Keratinocyte (primary cell): Measurements from ENCODE around the gene SH2D3C. TPM values are rescaled to one million over a fixed set of nuclear protein-coding genes. Genes with fewer than 3 reads are reported as not detected.

ENCODE experiments used
- DNase-seq: peaks from one replicate; pipeline ENCODE4 v3.0.0-alpha.2; 2011; ENCODE audit warnings: low read depth, missing footprints, low spot score
- FAIRE-seq: peaks from 2 replicates; lab custom pipeline; 2011; peaks lifted over from hg19 to GRCh38; lab: Jason Lieb, UNC
- H2AFZ ChIP-seq: 2 replicates; pipeline ENCODE4 v1.6.0; 2012; ENCODE audit warnings: low read length, control low read depth, inconsistent platforms; ENCODE audit not compliant: control insufficient read depth
- H3K27ac ChIP-seq: 2 replicates; pipeline ENCODE4 v1.5.1; 2011; ENCODE audit warnings: low read length; ENCODE audit not compliant: control insufficient read depth, insufficient read depth
- H3K27me3 ChIP-seq: 3 replicates; pipeline ENCODE4 v1.6.0; 2011; ENCODE audit warnings: low read length; ENCODE audit not compliant: control insufficient read depth, insufficient read depth; ENCODE audit errors: extremely low read depth
- H3K36me3 ChIP-seq, 2 experiments: 2 replicates in 1 of 2; 3 replicates in 1 of 2; pipeline ENCODE4 v1.5.1; 2011; ENCODE audit warnings: low read length in 2 of 2, mild to moderate bottlenecking in 1 of 2; ENCODE audit not compliant: control insufficient read depth in 2 of 2, insufficient read depth in 2 of 2; ENCODE audit errors: extremely low read depth in 1 of 2
- H3K4me1 ChIP-seq: 3 replicates; pipeline ENCODE4 v1.5.1; 2011; ENCODE audit warnings: low read length; ENCODE audit not compliant: control insufficient read depth, insufficient read depth; ENCODE audit errors: extremely low read depth
- H3K4me2 ChIP-seq: 3 replicates; pipeline ENCODE4 v1.6.0; 2011; ENCODE audit warnings: low read depth, low read length; ENCODE audit not compliant: control insufficient read depth, insufficient read depth; ENCODE audit errors: extremely low read depth
- H3K4me3 ChIP-seq, 3 experiments: fragments of 200-600 bp in 1 of 3; sonication (generic) in 1 of 3; 2 replicates in 2 of 3; 3 replicates in 1 of 3; pipeline ENCODE4 v1.5.1; 2011 to 2016; ENCODE audit warnings: low read length in 3 of 3, mild to moderate bottlenecking in 3 of 3, control low read depth in 2 of 3, inconsistent platforms in 1 of 3, low read depth in 1 of 3, mixed read lengths in 1 of 3, mixed run types in 1 of 3, moderate library complexity in 1 of 3; ENCODE audit not compliant: control insufficient read depth in 2 of 3, insufficient read depth in 2 of 3; ENCODE audit errors: extremely low read depth in 1 of 3
- H3K79me2 ChIP-seq: 2 replicates; pipeline ENCODE4 v1.6.0; 2012; ENCODE audit warnings: low read length; ENCODE audit not compliant: control insufficient read depth, insufficient read depth
- H3K9ac ChIP-seq: 3 replicates; pipeline ENCODE4 v1.6.0; 2011; ENCODE audit warnings: low read length; ENCODE audit not compliant: control insufficient read depth, insufficient read depth; ENCODE audit errors: extremely low read depth
- H3K9me1 ChIP-seq: 3 replicates; pipeline ENCODE4 v1.6.0; 2011; ENCODE audit warnings: low read length; ENCODE audit not compliant: control insufficient read depth, insufficient read depth; ENCODE audit errors: extremely low read depth
- H3K9me3 ChIP-seq: 2 replicates; pipeline ENCODE4 v1.5.1; 2012; ENCODE audit warnings: low read depth, low read length; ENCODE audit not compliant: control insufficient read depth
- H4K20me1 ChIP-seq: 3 replicates; pipeline ENCODE4 v1.6.0; 2011; ENCODE audit warnings: low read length; ENCODE audit not compliant: control insufficient read depth, insufficient read depth; ENCODE audit errors: extremely low read depth
- CTCF ChIP-seq, 3 experiments: IDR thresholded peaks in 1 of 3; conservative IDR thresholded peaks in 1 of 3; optimal IDR thresholded peaks in 1 of 3; 2 replicates in 2 of 3; 3 replicates in 1 of 3; pipeline versions ENCODE3 to v1.5.1; 2011; ENCODE audit warnings: low read length in 3 of 3, mild to moderate bottlenecking in 3 of 3, moderate library complexity in 2 of 3, control low read depth in 1 of 3, inconsistent platforms in 1 of 3; ENCODE audit not compliant: insufficient read depth in 2 of 3; ENCODE audit errors: extremely low read depth in 1 of 3
- EZH2 ChIP-seq: IDR thresholded peaks from one replicate; pipeline ENCODE4 v1.6.1; 2012; ENCODE audit warnings: inconsistent platforms, mild to moderate bottlenecking, low read length, moderate library complexity
- dilution Hi-C: fragments of 300-500 bp; cut with MboI; formaldehyde crosslinking; loops from one replicate; pipeline ENCODE4 v1.7.0; 2020; ENCODE audit warnings: low sequenced_read_pairs; ENCODE audit not compliant: extremely low pct_ligation_motif_present
- polyA plus RNA-seq, 5 experiments: library from polyadenylated mRNA; depleted of rRNA in 3 of 5; stranded (reverse) in 3 of 5; stranded (forward) in 1 of 5; unstranded in 1 of 5; fragments of >200 nt; gene quantifications; 1 replicate in 1 of 5; 2 replicates in 3 of 5; 3 replicates in 1 of 5; pipeline versions ENCODE4 v1.2.1 to v1.2.3, GENCODE V29; 2011 to 2012; ENCODE audit warnings: missing spikeins in 2 of 5, low read depth in 1 of 5, low replicate concordance in 1 of 5

SH2D3C gene
- polyA plus RNA-seq, 1 donor (not counting 4 experiments of a cell fraction or from before 2014, with no cell fraction given) = 0.12 TPM

GRCh38 chr9:127705577-127706379, 72.7 kb downstream of the SH2D3C start:
- dilution Hi-C loops = no loop called here
- H3K27me3 ChIP-seq = no peaks in the 10 kb centered on the region
- H3K4me3 ChIP-seq = no peak overlapping the region
- H3K9ac ChIP-seq = no peak overlapping the region
- no peaks in the 10 kb centered on the region for H3K36me3 ChIP-seq
- H3K4me2 ChIP-seq = no peak overlapping the region
- no peak overlapping the region for H3K27ac ChIP-seq
- TF ChIP-seq CTCF (optimal IDR thresholded peaks at IDR 0.05 in 1 of 3, IDR thresholded peaks at IDR 0.05 in 1 of 3, conservative IDR thresholded peaks at IDR 0.05 in 1 of 3; ENCODE audit: extremely low read depth in 1 of 3, insufficient read depth in 2 of 3, low read length in 3 of 3) (no peak), EZH2 (no peak)
- H3K79me2 ChIP-seq = no peaks in the 10 kb centered on the region
- H2AFZ ChIP-seq = no peak overlapping the region
- FAIRE-seq = no peak
- no peaks in the 10 kb centered on the region for H3K4me1 ChIP-seq
- H4K20me1 ChIP-seq = no peaks in the 10 kb centered on the region
- no peaks in the 10 kb centered on the region for H3K9me1 ChIP-seq
- no peak for DNase-seq
- no peaks in the 10 kb centered on the region for H3K9me3 ChIP-seq

- no peak for TF ChIP-seq CTCF (optimal IDR thresholded peaks at IDR 0.05 in 1 of 3, IDR thresholded peaks at IDR 0.05 in 1 of 3, conservative IDR thresholded peaks at IDR 0.05 in 1 of 3; ENCODE audit: extremely low read depth in 1 of 3, insufficient read depth in 2 of 3, low read length in 3 of 3)
- no peak for TF ChIP-seq EZH2
- Histone ChIP-seq H3K4me1 (peaks cover 4% of the 10 kb centered on the region), H3K9me3 (no peaks in the 10 kb centered on the region), H3K79me2 (no peaks in the 10 kb centered on the region), H2AFZ (no peak overlapping the region), H3K9me1 (no peaks in the 10 kb centered on the region), H3K27me3 (no peaks in the 10 kb centered on the region), H3K4me2 (no peak overlapping the region), H3K27ac (no peak overlapping the region), H3K36me3 (no peaks in the 10 kb centered on the region), H3K9ac (no peak overlapping the region), H4K20me1 (no peaks in the 10 kb centered on the region), H3K4me3 (no peak overlapping the region)
- FAIRE-seq (no peak), DNase-seq (no peak)
- dilution Hi-C loops = no loop called here
Observed at GRCh38 chr9:127703289-127703946, 75.0 kb downstream of the SH2D3C start.
